ENCODE data around the gene SRP19.

The SRP19 gene

GRCh38 chr5:112862085-112862484 is 998 bp downstream of the SRP19 start:
- DNase-seq = no peak
- H3K27me3 ChIP-seq (replicated peaks) = no peaks in the 10 kb centered on the region
- in situ Hi-C loops (cut with HindIII; ENCODE audit: low pct_ligation_motif_present, low sequenced_read_pairs) = no loop called here
- TF ChIP-seq CTCF (IDR thresholded peaks at IDR 0.05; ENCODE audit: low read depth, low read length, missing control alignments) = no peak
- H3K4me3 ChIP-seq (ENCODE audit: low read depth, low read length) = peak overlapping the region; percentile 84
- peaks cover 26% of the 10 kb centered on the region for H3K36me3 ChIP-seq (replicated peaks)
- H3K27ac ChIP-seq = peak overlapping the region; percentile 74

- Histone ChIP-seq H3K36me3 (replicated peaks) (peaks cover 35% of the 10 kb centered on the region), H3K27ac (no peak overlapping the region), H3K4me3 (ENCODE audit: low read depth, low read length) (no peak overlapping the region), H3K27me3 (replicated peaks) (no peaks in the 10 kb centered on the region)
- in situ Hi-C loops (cut with HindIII; ENCODE audit: low pct_ligation_motif_present, low sequenced_read_pairs) = no loop called here
- peak; percentile 14 for DNase-seq
- TF ChIP-seq CTCF (IDR thresholded peaks at IDR 0.05; ENCODE audit: low read depth, low read length, missing control alignments) = no peak
Observed at GRCh38 chr5:112863549-112863948, 2.5 kb downstream of the SRP19 start.

GRCh38 chr5:112865128-112865527 is 4.0 kb downstream of the SRP19 start:
- no peak overlapping the region for H3K4me3 ChIP-seq (ENCODE audit: low read depth, low read length)
- no peak for TF ChIP-seq CTCF (IDR thresholded peaks at IDR 0.05; ENCODE audit: low read depth, low read length, missing control alignments)
- no peak for DNase-seq
- H3K27me3 ChIP-seq (replicated peaks) = no peaks in the 10 kb centered on the region
- H3K36me3 ChIP-seq (replicated peaks) = peaks cover 48% of the 10 kb centered on the region
- H3K27ac ChIP-seq = no peak overlapping the region
- in situ Hi-C loops (cut with HindIII; ENCODE audit: low pct_ligation_motif_present, low sequenced_read_pairs) = no loop called here

GRCh38 chr5:112866739-112867138 is 5.7 kb downstream of the SRP19 start:
- Histone ChIP-seq H3K4me3 (ENCODE audit: low read depth, low read length) (no peak overlapping the region), H3K36me3 (replicated peaks) (peaks cover 57% of the 10 kb centered on the region), H3K27me3 (replicated peaks) (no peaks in the 10 kb centered on the region), H3K27ac (no peak overlapping the region)
- TF ChIP-seq CTCF (IDR thresholded peaks at IDR 0.05; ENCODE audit: low read depth, low read length, missing control alignments) = no peak
- in situ Hi-C loops (cut with HindIII; ENCODE audit: low pct_ligation_motif_present, low sequenced_read_pairs) = no loop called here
- DNase-seq = no peak

- Histone ChIP-seq H3K27me3 (replicated peaks) (no peaks in the 10 kb centered on the region), H3K27ac (no peak overlapping the region), H3K4me3 (ENCODE audit: low read depth, low read length) (no peak overlapping the region), H3K36me3 (replicated peaks) (peaks cover 57% of the 10 kb centered on the region)
- in situ Hi-C loops (cut with HindIII; ENCODE audit: low pct_ligation_motif_present, low sequenced_read_pairs) = no loop called here
- no peak for DNase-seq
- TF ChIP-seq CTCF (IDR thresholded peaks at IDR 0.05; ENCODE audit: low read depth, low read length, missing control alignments) = no peak
Observed at GRCh38 chr5:112867411-112867810, 6.3 kb downstream of the SRP19 start.

- no peaks in the 10 kb centered on the region for H3K27me3 ChIP-seq (replicated peaks)
- peaks cover 49% of the 10 kb centered on the region for H3K36me3 ChIP-seq (replicated peaks)
- no peak overlapping the region for H3K27ac ChIP-seq
- DNase-seq = no peak
- no peak for TF ChIP-seq CTCF (IDR thresholded peaks at IDR 0.05; ENCODE audit: low read depth, low read length, missing control alignments)
- in situ Hi-C loops (cut with HindIII; ENCODE audit: low pct_ligation_motif_present, low sequenced_read_pairs) = no loop called here
- H3K4me3 ChIP-seq (ENCODE audit: low read depth, low read length) = no peak overlapping the region
Observed at GRCh38 chr5:112869948-112870347, 8.9 kb downstream of the SRP19 start.
